ENCODE measurements around the gene ERC2.

The ERC2 gene

DNA sequence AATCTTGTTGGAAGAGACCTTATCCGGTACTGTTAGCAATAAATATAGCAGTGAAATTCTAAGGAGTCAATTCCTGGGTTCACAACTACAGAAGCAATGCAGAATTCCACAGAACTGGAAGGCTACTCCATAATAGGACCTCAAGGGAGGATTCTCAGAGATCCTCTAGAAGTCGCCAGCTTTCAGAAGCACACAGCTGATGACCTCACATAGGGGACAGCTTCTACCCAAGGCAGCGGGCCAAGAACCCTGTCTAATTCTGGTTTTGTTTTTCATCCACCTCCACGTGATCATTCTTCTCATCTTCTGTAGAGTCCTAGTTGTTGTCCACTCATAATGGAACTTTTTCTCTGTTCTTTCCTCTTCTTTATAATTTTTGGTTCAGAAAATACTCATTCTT is 99.4 kb downstream of the ERC2 start:
- DNase-seq (ENCODE audit: low spot score) = no peak

DNA sequence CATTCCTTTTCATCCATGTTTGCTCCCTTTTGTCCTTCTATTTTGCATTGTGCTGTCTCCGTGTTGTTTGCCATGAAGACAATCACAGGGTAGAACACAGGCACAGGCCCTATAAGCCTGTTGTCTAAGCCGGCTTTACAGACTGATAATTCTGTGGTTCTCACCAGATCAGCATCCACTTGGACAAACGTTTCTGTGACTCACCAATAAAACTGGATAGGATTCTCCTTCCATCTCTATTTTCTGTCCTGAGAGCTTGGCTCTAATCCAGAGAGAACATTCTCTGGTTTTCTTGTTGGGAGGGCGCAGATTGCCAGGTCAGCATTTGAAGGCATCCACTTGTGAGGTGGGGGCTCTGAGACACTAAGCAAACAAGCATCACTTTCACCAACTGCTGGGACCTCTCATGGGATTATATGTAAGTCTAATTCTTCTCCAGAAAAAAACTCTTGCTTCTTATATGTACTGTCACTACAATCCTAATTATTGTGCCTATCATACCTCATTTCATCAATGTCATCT is 101.6 kb downstream of the ERC2 start:
- no peak for DNase-seq (ENCODE audit: low spot score)

DNA sequence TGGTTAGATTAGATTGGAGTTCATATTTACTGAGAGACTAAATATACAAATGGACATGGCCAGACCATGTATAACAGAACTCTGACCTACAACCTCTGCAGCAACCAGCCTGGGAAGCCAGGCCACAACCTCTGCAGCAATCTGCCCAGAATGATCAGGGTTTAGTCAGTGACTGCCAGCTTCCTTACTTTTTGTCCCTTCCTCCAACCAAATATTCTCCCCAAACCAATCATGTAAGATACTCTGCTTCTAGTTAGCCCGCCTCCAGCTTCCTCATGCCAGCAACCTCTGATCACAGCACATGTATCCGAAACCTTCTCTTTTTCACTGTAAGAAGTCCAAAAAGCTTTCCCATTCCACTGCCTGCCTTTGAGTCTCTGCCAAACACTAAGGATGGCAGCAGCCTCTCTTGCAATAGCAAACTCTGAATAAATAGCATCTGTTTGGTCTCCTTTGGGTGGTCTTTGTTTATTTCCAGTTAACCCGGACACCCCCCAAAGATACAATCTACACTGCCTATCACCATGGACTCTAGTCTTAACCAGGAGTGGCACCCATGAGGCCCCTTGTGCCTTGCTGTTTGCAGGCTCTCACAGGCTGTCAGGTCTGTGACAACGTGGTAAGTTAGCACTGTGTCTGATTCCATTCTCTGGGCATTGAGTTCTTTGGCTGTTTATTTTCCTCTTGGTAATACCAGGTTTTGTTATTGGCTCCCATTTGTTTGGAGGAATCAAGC is 102.2 kb downstream of the ERC2 start:
- DNase-seq (ENCODE audit: low spot score) = no peak

DNA sequence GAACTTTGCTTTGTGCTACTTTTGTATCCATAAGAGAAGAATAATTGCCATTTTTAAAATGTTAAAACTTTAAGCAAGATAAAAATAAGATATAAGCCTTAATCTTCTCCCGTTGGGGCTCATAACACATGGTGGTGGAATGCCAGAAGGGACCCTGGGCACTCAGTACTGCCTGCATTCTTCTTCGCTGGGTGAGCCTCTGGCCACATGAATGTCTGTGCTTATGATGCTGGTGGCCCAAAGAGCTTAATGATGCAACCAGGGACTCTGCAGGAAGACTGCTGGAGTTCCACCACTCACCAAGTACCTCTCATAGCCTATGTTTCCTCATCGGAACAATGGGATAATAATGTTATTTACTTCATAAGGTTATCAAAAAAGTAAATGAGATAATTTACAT is 103.6 kb downstream of the ERC2 start:
- no peak for DNase-seq (ENCODE audit: low spot score)

DNA sequence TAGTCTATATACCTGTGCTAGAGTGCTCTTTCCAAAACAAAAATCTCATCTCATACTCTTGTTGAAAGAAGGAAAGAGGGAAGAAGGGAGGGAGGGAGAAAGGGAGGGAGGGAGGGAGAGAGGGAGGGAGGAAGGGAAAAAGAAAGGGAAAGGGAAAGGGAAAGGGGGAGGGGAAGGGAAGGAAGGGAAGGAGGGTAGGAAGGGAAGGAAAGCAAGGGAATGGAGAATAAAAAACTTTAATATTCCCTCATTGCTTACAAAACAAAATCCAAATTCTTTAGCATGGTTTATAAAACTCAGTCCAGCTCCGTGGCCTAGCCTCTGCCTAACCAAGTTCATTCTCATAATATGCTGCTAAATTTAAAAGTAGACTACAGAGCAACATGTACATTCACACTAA is 104.5 kb downstream of the ERC2 start:
- no peak for DNase-seq (ENCODE audit: low spot score)

DNA sequence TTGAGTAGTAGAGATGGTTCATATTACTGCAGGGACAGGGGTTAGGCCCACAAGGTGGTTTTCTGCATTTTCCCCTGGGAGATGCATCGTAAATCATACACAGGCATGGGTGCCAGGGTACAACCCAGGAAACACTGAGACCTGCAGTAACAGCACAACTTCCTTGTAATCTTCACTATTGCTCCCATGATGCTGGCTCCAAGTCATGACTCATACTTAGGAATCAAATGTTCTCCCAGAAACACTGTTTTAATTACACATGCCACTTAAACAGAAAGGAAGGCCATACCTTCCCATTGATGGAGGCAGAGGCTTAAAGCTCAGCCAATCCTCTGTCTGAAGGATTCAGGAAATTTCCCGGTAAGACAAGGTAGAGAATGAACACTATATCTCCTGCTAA is 106.5 kb downstream of the ERC2 start:
- no peak for DNase-seq (ENCODE audit: low spot score)

DNA sequence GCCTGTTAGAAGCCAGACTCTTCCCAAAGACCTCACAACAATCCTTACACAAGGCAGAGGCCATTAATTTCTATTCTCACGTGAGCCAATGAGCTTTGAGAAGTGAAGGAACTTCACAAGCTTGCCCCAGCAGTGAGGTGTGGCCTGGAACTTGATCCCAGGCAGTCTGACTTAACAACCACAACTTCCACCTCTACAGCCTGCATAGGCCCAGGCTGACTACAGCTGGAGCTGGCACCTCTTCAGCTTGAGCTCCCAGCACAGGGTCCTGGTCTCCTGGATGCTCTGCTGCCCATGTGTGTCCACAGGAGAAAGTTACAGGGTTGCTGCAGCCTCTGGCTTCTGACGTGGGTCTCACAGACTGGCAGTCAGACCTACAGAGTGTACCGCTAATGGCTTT is 111.0 kb downstream of the ERC2 start:
- DNase-seq (ENCODE audit: low spot score) = no peak

DNA sequence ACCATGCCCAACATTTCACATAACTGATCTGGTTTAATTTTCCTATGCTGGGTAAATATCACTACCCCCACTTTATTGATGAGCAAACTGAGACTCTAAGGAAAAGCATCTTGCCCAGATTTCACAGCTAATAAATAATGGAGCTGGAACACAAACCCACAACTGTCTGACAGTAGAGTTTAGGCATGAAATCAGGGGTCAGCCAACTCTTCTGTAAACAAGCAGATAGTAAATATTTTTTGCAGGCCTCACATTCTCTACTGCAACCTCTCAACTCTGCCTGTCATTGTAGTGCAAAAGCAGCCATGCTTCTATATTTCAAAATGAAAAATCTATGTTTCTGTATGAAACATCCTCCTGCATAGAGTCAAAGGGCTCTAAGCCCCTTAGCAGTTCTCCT is 111.5 kb downstream of the ERC2 start:
- no peak for DNase-seq (ENCODE audit: low spot score)

DNA sequence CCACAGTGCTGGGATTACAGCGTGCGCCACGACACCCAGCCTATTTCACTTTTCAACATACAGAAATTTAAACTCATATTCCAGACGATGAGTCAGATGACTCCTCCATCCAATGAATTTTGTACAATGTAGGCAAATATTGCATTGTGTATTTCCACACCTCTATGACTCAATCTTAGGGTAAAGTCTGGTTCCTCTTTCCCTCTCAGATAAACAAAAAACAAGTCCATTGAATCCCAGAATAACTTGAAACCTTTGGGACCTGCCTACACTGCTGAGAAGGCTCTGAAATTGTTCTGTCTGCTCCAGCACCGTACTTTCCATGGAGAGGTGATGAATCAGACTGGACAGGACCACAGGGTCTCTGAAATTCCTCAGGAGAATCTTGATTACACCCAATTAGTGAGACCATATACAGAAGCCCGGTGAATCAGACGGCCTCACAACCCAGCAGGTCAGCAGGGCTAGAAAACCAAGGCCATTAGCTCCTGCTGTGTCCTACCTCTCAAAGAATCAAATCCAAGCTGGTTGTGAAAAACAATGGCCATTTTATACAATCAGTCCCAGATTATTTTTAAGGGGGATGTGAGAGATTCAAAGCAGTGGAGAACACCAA is 112.6 kb downstream of the ERC2 start:
- no peak for DNase-seq (ENCODE audit: low spot score)

DNA sequence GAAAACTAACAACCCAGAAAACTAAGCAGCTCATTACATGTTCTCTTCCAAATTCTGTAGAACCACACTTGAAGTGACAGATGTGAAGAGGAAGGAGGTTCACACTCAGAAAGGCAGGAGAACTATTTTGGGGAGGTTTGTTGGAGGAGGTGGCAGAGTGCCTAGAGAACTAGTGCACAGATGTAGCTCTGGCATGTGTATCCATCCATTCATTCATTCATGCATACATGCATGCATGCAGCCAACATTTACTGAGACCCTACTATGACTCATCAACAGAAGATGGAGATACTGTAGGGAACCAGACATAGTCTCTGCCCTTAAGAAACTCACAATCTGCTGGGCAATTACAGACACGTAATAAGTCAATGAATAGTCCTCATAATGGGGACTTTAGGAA is 116.7 kb downstream of the ERC2 start:
- no peak for DNase-seq (ENCODE audit: low spot score)

DNA sequence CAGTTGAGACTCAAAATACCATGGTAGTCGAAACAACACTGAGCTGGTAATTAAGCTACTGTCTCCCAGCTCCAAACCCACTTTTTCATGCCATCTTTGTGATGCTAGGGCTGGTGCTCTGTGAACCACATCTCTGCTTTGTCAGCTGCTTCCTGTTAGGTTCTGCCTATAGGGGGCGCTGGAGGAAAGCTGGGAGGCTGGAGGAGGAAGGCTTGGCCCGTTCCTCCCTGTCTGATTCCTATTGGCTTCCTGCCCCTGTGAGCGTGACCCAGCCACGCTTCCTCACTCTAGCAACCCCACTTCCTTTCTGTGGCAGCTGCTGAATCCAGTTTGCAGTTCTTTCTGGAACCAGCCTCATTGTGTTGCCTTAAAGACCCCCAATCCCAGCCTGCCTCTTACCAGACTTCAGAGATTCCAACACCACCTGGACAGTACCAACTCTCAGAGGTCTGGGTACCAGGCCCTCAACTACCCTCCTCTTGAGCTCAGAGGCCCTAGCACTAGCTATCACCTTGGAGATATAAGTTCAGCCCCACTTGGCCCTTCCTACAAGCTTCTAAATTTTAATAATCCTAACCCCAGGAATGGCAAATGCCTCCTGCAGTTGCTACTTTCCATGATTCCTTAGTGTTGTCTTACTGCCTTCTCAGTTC is 120.9 kb downstream of the ERC2 start:
- peak; percentile 21 for DNase-seq (ENCODE audit: low spot score)

DNA sequence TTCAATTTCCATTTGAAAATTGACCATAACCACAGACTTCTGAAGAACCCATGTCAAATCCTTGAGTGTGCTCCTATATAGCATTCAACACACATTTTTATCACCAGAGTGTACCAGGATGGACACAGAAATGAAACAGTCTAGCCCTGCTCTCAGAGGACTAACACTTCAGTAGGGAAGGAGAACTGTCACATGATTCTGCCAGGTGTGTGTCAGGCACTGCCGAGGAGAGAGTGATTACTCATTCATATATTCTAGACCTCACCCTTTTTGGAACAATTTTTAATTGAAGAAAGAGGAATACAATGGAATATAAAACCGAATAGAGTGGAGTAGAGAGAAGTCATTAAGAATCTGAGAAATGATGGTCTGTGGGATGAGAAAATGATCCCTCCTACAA is 125.8 kb downstream of the ERC2 start:
- DNase-seq (ENCODE audit: low spot score) = no peak

DNA sequence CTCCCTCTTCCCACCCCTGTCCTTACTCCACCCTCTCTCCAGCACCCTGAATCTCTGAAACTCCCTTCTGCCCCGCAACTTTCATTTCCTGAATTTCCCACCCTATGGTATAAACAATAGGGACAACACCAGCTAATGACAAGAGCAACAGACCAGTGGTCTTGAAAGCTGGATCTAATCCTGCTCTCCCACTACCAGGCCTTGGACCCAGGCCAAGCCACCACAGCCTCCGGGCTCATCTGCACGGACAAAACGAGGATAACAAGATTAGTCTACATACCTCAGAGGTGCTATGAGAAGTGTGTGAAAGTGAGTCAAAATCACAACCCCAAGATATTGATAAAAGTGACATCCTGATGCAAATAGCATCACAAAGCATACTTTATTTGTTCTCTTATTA is 128.6 kb downstream of the ERC2 start:
- peak; percentile 13 for DNase-seq (ENCODE audit: low spot score)

DNA sequence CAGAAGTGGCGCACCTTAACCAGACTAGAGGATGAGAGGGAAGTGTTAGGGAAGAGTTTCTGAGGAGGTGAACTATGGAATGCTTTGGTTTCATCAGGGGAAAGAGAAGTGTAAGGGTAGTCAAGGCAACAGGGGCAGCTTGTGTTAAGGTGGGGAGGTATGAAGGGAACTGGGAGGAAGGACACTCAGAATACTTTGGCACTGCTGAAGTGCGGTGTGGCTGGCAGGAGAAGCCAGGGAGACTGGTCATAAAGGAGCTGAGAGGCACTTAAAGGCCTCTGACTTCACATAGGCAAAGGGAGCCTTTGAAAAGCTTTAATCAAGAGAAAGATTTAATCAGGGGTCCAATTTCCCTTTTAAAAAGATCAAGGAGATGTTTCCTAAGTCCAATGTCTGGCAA is 129.0 kb downstream of the ERC2 start:
- DNase-seq (ENCODE audit: low spot score) = no peak

DNA sequence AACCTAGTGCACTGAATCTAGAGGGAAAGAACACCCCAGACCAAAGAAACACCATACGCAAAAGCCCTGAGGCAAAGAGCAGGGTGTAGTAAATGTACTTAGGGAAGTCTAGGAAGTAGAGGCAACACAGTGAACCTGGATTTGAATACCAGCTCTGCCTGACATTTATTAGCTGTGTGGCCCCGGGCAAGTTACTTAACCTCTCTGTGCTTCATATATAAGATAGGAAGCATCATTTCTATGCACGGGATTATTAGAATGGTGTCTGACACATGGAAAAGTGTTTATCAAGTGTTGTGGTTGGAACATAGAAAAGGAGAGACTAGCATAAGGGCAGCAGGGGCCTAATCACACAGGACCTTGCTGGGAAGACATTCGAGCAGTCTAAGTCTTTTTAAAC is 132.2 kb downstream of the ERC2 start:
- DNase-seq (ENCODE audit: low spot score) = no peak

DNA sequence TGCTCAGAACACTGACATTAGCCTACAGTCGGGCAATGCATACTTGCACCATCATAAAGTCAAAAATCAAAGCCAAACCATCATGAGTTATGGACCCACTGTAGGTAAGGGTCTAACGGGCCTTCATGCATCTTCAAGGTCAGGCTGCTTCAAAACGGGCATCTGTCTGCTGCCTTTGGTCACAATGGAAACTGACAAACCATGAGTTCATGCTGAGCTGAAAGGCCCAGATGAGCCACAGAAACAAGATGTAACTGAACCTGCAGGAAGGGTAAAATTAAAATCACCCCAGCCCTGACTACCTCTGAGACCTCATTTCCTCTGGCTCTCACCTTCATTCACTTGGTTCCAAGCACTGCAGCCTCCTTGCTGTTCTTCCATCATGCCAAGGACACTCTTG is 143.8 kb downstream of the ERC2 start:
- DNase-seq (ENCODE audit: low spot score) = no peak

DNA sequence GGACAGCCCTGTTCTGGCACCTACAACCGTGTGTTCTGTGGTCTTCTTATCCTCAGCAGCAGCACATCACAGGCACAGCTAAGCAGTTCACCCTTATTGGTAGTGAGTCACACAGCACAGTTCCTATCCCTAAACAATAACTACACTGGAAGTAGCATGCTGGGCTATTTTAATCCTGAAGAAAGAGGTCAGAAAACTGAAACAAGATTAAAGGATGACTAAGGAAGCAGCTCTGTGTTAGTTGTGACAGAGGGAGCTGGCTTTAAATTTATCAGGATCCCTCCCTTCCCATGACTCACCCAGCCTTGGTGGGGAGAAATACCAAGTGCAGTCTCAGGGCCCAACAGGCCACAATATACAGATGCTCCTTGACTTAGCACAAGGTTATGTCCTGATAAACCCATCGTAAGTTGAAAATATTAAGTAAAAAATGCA is 144.3 kb downstream of the ERC2 start:
- DNase-seq (ENCODE audit: low spot score) = no peak

DNA sequence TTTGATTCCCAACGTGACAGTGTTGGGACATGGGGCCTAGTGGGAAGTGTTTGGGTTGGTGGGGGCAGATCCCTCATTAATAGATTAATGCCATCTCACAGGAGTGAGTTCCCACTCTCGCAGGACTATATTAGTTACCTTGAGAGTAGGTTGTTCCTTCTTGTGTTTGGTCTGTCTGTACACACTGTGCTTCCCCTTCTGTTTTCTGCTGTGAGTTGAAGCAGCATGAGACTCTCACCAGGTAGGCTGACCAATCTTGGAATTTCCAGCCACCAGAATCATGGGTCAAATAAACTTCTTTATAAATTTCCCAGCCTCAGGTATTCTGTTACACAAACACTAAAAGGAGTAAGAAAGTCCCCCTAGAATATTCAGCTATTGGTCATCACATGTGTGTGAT is 145.4 kb downstream of the ERC2 start:
- DNase-seq (ENCODE audit: low spot score) = no peak

DNA sequence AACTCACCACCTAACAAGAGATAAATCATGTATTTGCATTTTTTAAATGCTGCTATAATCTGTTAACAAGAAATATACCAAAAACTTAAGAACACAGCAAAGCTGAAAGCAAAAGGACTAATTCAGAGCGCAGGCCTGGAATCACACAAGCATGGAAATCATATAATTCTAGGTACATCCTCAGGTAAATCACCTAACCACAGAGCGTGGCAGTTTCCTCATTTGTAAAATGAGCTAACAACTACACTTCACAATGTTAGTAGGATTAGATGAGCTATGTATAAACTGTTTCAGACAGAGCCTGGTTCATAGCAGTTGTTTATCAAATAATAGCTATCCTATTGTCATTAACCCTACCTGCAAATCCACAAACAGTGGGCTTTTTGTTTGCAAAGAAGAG is 146.4 kb downstream of the ERC2 start:
- no peak for DNase-seq (ENCODE audit: low spot score)

DNA sequence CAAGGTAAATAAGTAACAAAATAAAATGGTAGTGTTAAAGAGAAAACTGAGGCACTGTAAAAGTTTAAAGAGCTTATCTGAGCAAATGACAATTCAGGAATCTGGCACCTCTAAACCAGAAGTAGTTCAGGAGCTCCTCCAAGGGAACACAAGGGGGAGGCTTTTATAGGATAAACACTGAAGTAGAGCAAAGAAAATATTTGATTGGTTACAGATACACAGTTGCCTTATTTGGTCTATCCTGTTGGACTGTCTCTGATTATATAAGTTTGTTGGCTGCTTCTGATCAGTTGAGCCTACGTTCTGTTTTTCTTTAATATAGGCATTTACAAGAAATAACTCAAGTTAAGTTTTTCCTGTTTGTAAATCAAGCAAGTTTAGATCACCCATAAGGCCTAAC is 146.9 kb downstream of the ERC2 start:
- no peak for DNase-seq (ENCODE audit: low spot score)

DNA sequence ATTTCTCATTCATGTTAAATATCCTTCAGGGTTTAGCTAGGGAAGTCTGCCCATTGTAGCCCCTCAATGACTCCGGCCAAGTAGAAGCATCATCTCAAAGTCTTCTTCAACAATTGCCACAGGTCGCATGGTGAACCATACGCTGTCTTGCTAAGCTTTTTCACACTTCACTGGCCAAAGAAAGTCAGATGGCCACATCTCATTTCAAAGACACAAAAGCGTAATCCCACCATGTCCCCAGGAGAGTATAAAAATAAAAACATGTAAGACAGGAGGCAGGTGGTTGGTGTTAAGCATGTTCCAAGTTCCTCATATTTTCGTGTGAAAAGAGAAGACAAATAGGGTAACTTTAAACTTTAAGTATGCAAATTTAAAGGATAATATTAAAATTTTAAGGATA is 147.4 kb downstream of the ERC2 start:
- DNase-seq (ENCODE audit: low spot score) = no peak

DNA sequence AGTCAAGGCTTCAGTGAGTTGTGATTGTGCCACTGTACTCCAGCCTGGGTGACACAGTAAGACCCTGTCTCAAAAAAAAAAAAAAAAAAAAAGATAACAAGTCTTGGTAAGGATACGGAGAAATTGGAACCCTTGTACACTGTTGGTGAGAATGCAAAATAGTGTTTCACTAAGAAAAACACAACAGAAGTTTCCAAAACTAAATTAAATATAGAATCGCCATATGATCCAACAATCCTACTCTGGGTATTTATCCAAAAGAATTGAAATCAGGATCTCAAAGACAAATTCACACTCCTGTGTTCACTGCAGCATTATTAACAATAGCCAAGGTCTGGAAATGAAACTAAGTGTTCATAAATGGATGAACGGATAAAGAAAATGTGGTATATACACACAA is 149.4 kb downstream of the ERC2 start:
- DNase-seq (ENCODE audit: low spot score) = no peak

DNA sequence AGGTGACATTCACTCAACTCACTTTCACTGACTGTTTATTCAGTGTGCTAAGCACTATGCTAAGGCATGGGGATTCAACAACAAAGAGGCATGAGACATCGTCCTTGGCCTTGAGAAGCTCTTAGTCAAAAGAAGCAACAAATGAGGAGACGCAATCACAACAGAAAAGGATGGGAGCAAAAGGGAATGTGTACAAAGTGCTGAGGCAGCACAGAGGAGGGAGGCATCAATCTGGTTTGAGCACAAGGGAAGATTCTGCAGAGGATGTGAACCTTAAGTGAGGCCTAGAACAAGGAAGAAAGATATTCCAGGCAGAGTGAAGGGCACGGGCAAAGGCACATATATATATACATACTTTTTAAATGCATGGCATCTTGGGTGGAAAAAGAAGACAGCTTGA is 151.3 kb downstream of the ERC2 start:
- no peak for DNase-seq (ENCODE audit: low spot score)

Measured in SK-N-DZ (cell line).